Tibial artery (tissue), 4 donors: Measurements from ENCODE around the gene SPNS1.
"Not testable (repeated sequence)": the region's sequence is repeated elsewhere in the genome, so short reads cannot be mapped to it uniquely, and the experiment has no call there.

Experiments
- DNase-seq, 2 donors: peaks; one replicate each; pipeline ENCODE4 v3.0.0-alpha.2; 2019
- H3K27ac ChIP-seq, 2 donors: fragments of 200-600 bp; sonication (generic) in 1 of 2; 1 replicate in 1 of 2; 2 replicates in 1 of 2; pipeline ENCODE4 v1.5.1; 2018 to 2019; ENCODE audit warnings: mild to moderate bottlenecking in 1 of 2
- H3K27me3 ChIP-seq, 2 donors: fragments of 200-600 bp; sonication (generic) in 1 of 2; one replicate each; pipeline versions ENCODE4 v1.5.1 to v1.6.0; 2016 to 2019
- H3K36me3 ChIP-seq, 3 donors: fragments of 200-600 bp; sonication (generic) in 2 of 3; one replicate each; pipeline ENCODE4 v1.5.1; 2016 to 2019; ENCODE audit warnings: mild to moderate bottlenecking in 2 of 3
- H3K4me1 ChIP-seq, 4 donors: fragments of 200-600 bp; sonication (generic) in 2 of 4; 1 replicate in 3 of 4; 2 replicates in 1 of 4; pipeline ENCODE4 v1.5.1; 2016 to 2019
- H3K4me3 ChIP-seq, 2 donors: fragments of 200-600 bp; sonication (generic) in 1 of 2; 1 replicate in 1 of 2; 2 replicates in 1 of 2; pipeline ENCODE4 v1.5.1; 2018 to 2019; ENCODE audit warnings: mild to moderate bottlenecking in 2 of 2
- H3K9me3 ChIP-seq, 3 donors: fragments of 200-600 bp; sonication (generic) in 1 of 3; one replicate each; pipeline ENCODE4 v1.5.1; 2016 to 2019
- CTCF ChIP-seq, 2 experiments: fragments of 200-600 bp in 1 of 2; fragments of 450-650 bp in 1 of 2; IDR thresholded peaks; one replicate each; pipeline ENCODE4 v1.5.1; 2017 to 2019; ENCODE audit warnings: antibody characterized with exemption in 2 of 2, mild to moderate bottlenecking in 1 of 2, moderate library complexity in 1 of 2
- intact Hi-C: fragments of 100-400 bp; cut with DNase I; formaldehyde crosslinking; loops from one replicate; pipeline ENCODE4 v1.15.0; 2023; ENCODE audit warnings: low total_unique reads

Gene SPNS1

GRCh38 chr16:28964072-28964471 lies 10.5 kb upstream of the SPNS1 start:
- Histone ChIP-seq H3K4me1 (no peaks in the 10 kb centered on the region), H3K27ac (no peak overlapping the region), H3K36me3 (peaks cover 30 to 65% (median 52%) of the 10 kb centered on the region in 3 donors), H3K9me3 (no peaks in the 10 kb centered on the region), H3K27me3 (no peaks in the 10 kb centered on the region), H3K4me3 (no peak overlapping the region)
- intact Hi-C loops = no loop called here
- TF ChIP-seq CTCF (IDR thresholded peaks at IDR 0.05) = no peak
- no peak for DNase-seq

GRCh38 chr16:28964496-28964895 lies 10.1 kb upstream of the SPNS1 start:
- Histone ChIP-seq H3K27ac (no peak overlapping the region), H3K9me3 (no peaks in the 10 kb centered on the region), H3K4me1 (no peaks in the 10 kb centered on the region), H3K36me3 (peaks cover 25 to 61% (median 48%) of the 10 kb centered on the region in 3 donors), H3K4me3 (no peak overlapping the region), H3K27me3 (no peaks in the 10 kb centered on the region)
- TF ChIP-seq CTCF (IDR thresholded peaks at IDR 0.05) = no peak
- intact Hi-C loops = no loop called here
- DNase-seq = no peak

GRCh38 chr16:28967156-28967555 lies 7.4 kb upstream of the SPNS1 start:
- intact Hi-C loops = no loop called here
- Histone ChIP-seq H3K9me3 (no peaks in the 10 kb centered on the region), H3K4me1 (no peaks in the 10 kb centered on the region), H3K36me3 (peaks cover 10 to 40% (median 33%) of the 10 kb centered on the region in 3 donors), H3K27ac (no peak overlapping the region), H3K27me3 (no peaks in the 10 kb centered on the region), H3K4me3 (no peak overlapping the region)
- no peak for DNase-seq
- TF ChIP-seq CTCF (IDR thresholded peaks at IDR 0.05) = no peak

- H3K4me3 ChIP-seq, H3K9me3 ChIP-seq, H3K27me3 ChIP-seq, DNase-seq, H3K4me1 ChIP-seq, H3K27ac ChIP-seq: not testable (repeated sequence)
- intact Hi-C loops = loop anchor here (10.0 kb wide), 1 partner anchor 55 kb away; no protein-coding TSS in a partner anchor
- peaks cover 0 to 14% (median 8%) of the 10 kb centered on the region in 3 donors for H3K36me3 ChIP-seq
Measured at GRCh38 chr16:28969696-28970095, 4.9 kb upstream of the SPNS1 start.

GRCh38 chr16:28974007-28974436 lies 556 bp upstream of the SPNS1 start:
- intact Hi-C loops = loop anchor here (10.0 kb wide), 1 partner anchor 59 kb away; no protein-coding TSS in a partner anchor
- peaks cover 2 to 18% (median 13%) of the 10 kb centered on the region in 3 donors for H3K36me3 ChIP-seq
- peak; percentile 43 to 55 for TF ChIP-seq CTCF (IDR thresholded peaks at IDR 0.05)
- peak in 1 of 2 donors; percentile 50 for DNase-seq
- H3K4me1 ChIP-seq = peaks cover 0 to 21% (median 18%) of the 10 kb centered on the region in 4 donors
- H3K4me3 ChIP-seq = peak overlapping the region; percentile 76 to 84
- H3K9me3 ChIP-seq = no peaks in the 10 kb centered on the region
- H3K27me3 ChIP-seq = no peaks in the 10 kb centered on the region
- peak overlapping the region; percentile 83 to 87 for H3K27ac ChIP-seq

- intact Hi-C loops = loop anchor here (10.0 kb wide), 1 partner anchor 60 kb away; no protein-coding TSS in a partner anchor
- no peak for DNase-seq
- Histone ChIP-seq H3K4me1 (peaks cover 0 to 21% (median 18%) of the 10 kb centered on the region in 4 donors), H3K27ac (peak overlapping the region; percentile 83 to 87), H3K4me3 (peak overlapping the region; percentile 76 to 84), H3K36me3 (peaks cover 6 to 30% (median 25%) of the 10 kb centered on the region in 3 donors), H3K27me3 (no peaks in the 10 kb centered on the region), H3K9me3 (no peaks in the 10 kb centered on the region)
- no peak for TF ChIP-seq CTCF (IDR thresholded peaks at IDR 0.05)
Measured at GRCh38 chr16:28975158-28975599, 601 bp downstream of the SPNS1 start.
